ENCODE data around the gene ACAN. TPM values are rescaled to one million over a fixed set of nuclear protein-coding genes. Genes with fewer than 3 reads are reported as not detected.

ACAN gene
- total RNA-seq, 1 experiment from 2014 or later, result 0.50 TPM

DNA sequence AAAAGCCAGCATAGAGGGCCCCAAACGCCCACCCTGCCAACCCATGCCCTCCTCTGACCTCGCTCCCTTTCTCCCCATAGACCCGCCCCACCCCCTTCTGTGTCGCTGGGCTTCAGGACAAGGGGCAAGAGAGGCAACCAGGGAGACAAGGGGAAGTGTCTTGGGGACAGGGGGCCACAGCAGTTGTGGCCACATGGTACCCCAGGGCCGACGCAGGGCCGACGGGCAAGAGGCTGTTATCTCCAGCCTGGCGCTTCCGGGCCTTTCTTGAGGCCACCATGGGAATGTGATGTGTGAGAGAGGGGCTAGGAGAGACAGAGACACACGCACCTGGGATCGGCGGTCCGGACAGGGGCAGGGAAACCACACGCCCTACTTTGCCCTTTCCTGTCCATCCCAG, 95.5 kb downstream of the ACAN start:
- Histone ChIP-seq H3K27ac (ENCODE audit: insufficient read length, low read depth, low read length) (no peak overlapping the region), H2AFZ (ENCODE audit: low read length) (no peak overlapping the region), H3K9ac (ENCODE audit: extremely low read depth, insufficient read length, low read length) (no peak overlapping the region), H2AK5ac (ENCODE audit: insufficient read length, low read length) (no peak overlapping the region), H2BK12ac (ENCODE audit: insufficient read length, low read depth, low read length) (no peak overlapping the region), H2BK20ac (ENCODE audit: low read depth, low read length, poor library complexity, severe bottlenecking) (no peak overlapping the region), H2BK15ac (ENCODE audit: low read depth, low read length) (no peak overlapping the region), H3K79me2 (ENCODE audit: insufficient read depth, low read length) (no peaks in the 10 kb centered on the region), H3K18ac (ENCODE audit: insufficient read length, low read depth, low read length) (no peak overlapping the region), H3K4ac (ENCODE audit: low read depth, low read length) (no peak overlapping the region), H3K79me1 (ENCODE audit: insufficient read depth, low read depth, low read length, poor library complexity, severe bottlenecking) (no peaks in the 10 kb centered on the region), H3K14ac (ENCODE audit: insufficient read depth, low read length) (no peak overlapping the region), H3K56ac (ENCODE audit: insufficient read length, low read depth, low read length) (no peak overlapping the region), H2BK120ac (ENCODE audit: low read depth, low read length, poor library complexity, severe bottlenecking) (no peak overlapping the region), H4K91ac (ENCODE audit: insufficient read length, low read depth, low read length) (no peak overlapping the region), H3T11ph (ENCODE audit: low read length) (no peak overlapping the region), H4K8ac (replicated peaks; ENCODE audit: insufficient read length, low read depth, low read length) (no peak overlapping the region), H3K4me1 (ENCODE audit: insufficient read depth, low read length) (peaks cover 12% of the 10 kb centered on the region), H3K27me3 (ENCODE audit: insufficient read depth, low read length) (no peaks in the 10 kb centered on the region), H3K23me2 (ENCODE audit: insufficient read length, low read depth, low read length, poor library complexity, severe bottlenecking) (peaks cover 18% of the 10 kb centered on the region), H2BK5ac (ENCODE audit: insufficient read length, low read length) (no peak overlapping the region), H3K23ac (ENCODE audit: insufficient read length, low read depth, low read length) (no peak overlapping the region), H4K5ac (ENCODE audit: insufficient read length, low read depth, low read length) (no peak overlapping the region), H3K4me2 (ENCODE audit: insufficient read depth, insufficient read length, low read length) (no peak overlapping the region), H3K9me3 (ENCODE audit: control insufficient read depth, low read depth, low read length) (no peaks in the 10 kb centered on the region), H4K20me1 (ENCODE audit: control insufficient read depth, insufficient read depth, insufficient read length) (no peaks in the 10 kb centered on the region)
- Mint-ChIP-seq H3K36me3 (ENCODE audit: insufficient read depth in 1 of 3, low read depth in 3 of 3) (peaks cover 45 to 64% (median 62%) of the 10 kb centered on the region in 3 experiments), H3K27me3 (ENCODE audit: low read depth) (peaks cover 9% of the 10 kb centered on the region), H3K9me3 (no peaks in the 10 kb centered on the region), H3K27ac (peak overlapping the region; percentile 23 to 96 (median 93); a peak in 4 of 7 replicates), H3K4me3 (no peak overlapping the region; a peak in 2 of 5 replicates), H3K4me1 (peaks cover 30 to 74% of the 10 kb centered on the region in 2 experiments)
- TF ChIP-seq, protein P1, sequence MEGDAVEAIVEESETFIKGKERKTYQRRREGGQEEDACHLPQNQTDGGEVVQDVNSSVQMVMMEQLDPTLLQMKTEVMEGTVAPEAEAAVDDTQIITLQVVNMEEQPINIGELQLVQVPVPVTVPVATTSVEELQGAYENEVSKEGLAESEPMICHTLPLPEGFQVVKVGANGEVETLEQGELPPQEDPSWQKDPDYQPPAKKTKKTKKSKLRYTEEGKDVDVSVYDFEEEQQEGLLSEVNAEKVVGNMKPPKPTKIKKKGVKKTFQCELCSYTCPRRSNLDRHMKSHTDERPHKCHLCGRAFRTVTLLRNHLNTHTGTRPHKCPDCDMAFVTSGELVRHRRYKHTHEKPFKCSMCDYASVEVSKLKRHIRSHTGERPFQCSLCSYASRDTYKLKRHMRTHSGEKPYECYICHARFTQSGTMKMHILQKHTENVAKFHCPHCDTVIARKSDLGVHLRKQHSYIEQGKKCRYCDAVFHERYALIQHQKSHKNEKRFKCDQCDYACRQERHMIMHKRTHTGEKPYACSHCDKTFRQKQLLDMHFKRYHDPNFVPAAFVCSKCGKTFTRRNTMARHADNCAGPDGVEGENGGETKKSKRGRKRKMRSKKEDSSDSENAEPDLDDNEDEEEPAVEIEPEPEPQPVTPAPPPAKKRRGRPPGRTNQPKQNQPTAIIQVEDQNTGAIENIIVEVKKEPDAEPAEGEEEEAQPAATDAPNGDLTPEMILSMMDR (conservative IDR thresholded peaks at IDR 0.05), result no peak
- no peak for DNase-seq
- no CpG with 5 or more reads among the region's 15 CpGs for WGBS (ENCODE audit: extremely low coverage, insufficient read length, low lambda C conversion rate)
